Hematopoietic multipotent progenitor cell treated with erythropoietin and hydrocortisone succinate and interleukin-3 and kit ligand, for 6 days (in vitro differentiated cells): ENCODE results near the gene MYH8.

Source experiments
- DNase-seq: peaks from one replicate; pipeline ENCODE4 v3.0.0-alpha.2; 2015

Gene MYH8

DNA sequence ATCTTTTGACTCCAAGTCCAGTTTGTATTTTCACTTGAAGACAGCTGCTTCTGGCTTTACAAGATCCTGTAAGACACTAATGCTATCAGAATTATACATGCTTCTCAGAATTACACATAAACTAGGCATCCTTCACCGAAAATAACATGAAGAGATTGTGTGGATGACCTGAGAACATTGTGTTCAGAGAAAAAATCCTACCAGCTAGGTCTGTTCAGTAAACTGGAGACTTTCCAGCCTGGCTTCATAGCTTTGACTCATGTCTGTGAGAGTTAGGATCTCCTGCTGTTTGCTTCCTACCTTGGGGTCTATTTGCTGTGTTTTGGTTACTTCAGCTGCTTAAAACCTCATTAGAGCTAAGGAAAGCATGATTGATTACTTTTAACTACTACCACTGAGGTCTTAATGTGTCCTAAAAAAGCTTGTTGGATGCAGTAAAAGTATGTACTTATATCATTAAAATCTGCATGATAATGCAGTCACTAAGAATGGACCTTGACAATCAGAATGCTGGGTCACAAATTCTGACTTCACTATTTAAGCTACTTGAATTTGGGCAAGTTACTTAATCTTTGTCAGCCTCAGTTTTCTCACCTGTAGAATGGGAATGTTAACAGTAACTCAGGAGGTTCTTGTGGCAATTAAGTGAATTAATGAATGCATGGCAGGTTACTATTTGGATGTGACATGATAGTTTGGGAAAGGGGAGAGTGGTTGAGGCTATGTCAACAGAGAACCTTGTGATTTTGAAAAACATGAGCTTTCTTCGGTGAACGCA lies 40.9 kb downstream of the MYH8 start:
- no peak for DNase-seq

DNA sequence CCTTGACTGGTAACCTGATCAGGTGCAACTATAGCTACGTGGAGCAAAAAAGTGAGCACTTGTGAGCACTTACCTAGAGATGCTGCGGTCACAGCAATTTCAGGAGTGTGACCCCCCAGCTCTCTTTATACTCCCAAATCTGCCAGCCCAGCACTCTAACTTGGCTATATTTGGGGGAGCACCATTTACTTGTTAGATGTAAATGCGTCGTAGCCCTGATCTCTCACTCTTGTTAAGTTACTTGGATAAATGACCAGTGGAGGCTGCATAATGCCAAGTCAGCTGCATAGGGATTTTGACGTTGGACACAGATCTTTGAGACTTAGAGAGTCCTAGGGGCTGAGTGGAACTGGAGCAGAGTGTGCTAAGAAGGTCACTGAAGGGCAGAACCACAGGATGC lies 48.8 kb downstream of the MYH8 start, which contains the start of gene MYH13:
Gene MYH13, minus strand, starts transcription at position 101 of the 400 bp plus-strand sequence. CDS start 8,476 bp downstream, outside the sequence.
- DNase-seq: no peak

DNA sequence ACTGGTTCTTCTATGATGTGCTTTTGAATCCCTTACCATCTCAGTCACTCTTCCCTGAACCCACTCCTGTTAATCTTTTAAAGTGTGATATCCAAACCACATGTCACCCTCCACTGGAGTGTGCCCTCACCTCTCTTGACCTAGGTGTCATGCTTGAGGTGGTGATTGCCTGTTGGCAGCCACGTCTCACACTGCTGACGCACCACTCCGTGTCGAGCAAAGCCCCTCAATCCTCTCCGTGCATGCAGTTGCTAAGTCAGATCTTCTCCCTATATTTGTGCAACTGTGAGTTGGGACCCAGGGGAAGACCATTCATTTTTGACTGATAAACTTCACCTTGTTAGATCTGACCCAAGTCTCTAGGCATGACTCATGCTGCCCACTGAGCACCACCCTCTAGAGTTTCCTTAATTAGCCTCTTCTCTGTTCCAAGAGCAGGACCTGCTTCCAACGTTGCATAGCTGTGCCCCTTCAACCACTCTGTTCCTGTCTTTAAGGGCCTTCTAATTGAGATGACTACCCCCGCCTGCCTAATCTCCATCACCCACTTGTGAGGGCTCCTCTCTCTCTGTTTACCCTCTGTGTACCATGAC lies 51.6 kb downstream of the MYH8 start:
- no peak for DNase-seq

DNA sequence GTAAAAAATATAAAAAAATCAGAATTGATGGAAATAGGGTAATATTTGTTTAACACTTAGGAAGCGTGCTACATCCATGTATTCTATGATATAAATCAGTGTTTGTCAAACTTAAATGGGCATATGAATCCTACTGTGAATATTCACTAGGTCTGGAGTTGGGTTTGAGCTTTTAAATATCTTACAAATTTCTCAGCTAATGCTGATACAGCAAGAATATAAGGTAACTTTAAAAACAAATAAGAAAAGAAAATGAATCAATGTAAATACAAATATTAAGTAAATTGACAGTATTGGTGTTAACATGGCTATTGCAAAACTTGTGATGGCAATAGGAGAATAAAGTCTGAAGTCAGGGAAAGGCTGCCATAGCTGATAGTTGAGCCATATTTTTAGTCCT lies 52.5 kb downstream of the MYH8 start:
- no peak for DNase-seq

DNA sequence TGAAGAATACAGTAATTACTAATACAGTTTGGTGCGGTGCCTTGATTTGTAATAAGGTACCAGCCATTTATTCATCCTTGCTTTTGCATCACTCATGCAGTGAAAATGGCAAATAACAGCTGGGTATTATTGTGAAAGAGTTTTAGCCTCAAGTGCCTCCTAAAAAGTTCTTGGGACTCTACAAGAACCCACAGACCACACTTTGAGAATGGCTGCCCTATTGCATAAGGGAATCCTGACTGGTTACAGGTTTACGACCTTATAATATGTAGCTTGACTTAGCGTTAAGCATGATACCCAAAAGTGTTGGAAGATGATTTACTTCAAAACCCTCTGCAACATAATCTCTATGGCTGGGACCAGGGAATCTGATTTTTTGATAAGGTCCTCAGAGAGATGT lies 53.2 kb downstream of the MYH8 start:
- DNase-seq: no peak

DNA sequence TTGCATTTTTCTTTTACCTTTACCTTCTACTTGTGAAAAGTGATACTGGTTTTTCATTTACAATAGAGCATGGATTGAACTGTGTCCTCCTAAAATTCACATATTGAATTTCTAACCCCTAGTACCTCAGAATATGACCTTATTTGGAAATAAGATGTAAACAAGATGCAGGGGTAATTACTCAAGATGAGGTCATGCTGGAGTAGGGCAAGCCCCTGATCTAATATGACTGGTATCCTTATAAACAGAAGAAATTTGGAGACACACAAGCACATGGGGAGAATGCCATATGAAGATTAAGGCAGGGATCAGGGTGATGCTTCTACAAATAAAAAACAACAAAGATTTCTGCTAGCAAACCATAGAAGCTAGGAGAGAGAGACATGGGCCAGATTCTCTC lies 61.2 kb downstream of the MYH8 start:
- DNase-seq: no peak

DNA sequence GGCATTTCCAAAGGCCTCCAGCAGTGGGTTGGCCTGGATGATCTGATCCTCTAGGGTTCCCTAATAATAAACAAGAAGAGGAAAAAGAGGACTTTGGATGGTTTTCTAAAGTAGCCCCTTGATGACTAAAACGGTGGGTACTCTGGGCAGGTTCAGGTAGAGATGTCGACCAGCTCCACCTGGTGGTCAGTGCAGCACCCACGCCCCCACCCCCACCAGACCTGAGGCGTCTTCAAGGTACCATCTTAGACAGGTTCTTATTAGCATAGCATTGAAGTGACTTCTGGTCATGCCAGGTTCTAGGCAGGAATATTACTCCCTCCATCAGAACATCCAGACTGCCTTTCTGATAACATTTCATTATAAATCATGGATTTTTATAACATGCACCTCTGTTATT lies 64.0 kb downstream of the MYH8 start:
- DNase-seq: peak; percentile 34

DNA sequence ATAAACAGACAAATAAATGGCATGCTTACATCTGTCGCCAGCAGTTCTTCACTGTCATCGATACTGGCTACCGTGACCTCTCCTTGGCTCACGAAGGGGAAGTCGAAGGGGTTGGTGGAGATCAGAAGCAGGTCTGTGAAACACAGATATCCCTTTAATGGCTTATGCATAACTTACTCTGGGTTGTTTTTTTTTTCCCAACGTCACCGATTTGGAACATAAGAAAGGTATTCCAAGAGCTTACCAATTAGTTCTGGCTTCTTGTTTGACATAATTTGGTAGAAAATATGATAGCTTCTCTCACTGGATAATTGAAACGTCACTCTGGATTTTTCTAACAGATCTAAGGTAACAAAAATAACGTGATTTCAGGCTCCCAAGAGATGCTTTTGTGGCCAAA lies 67.1 kb downstream of the MYH8 start:
- no peak for DNase-seq

DNA sequence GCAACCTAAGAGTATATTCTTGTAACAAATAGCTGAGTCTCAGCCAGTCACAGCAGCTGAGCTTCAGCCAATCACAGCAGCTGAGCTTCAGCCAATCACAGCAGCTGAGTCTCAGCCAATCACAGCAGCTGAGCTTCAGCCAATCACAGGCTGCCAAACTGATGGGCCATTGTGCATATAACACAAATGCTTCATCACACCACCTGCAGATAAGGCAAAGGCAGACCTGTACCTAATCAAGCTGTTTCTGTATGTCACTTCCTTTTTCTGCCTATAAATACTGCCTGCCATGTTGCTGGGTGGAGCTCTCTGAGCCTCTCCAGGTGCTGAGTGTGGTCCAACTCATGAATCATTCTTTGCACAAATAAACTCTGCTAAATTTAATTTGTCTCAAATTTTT lies 68.9 kb downstream of the MYH8 start:
- DNase-seq: no peak

DNA sequence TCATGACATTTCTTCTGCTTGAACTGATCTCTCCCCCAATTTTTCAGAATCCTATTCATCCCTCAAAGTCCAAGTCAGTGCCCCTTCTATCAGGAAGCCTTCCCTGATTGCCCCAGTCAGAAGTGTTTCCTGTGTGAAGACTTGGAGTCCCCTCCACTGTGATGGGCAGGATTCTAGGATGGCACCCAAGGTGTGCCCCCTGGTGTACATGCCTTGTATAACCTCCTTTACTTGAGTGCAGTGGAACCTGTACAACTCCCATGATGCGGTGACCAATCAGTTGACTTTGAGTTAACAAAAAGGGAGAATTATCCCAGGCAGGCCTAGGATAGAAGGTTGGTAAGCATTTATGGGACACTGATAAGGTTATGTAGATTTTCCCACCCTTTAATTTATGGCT lies 72.3 kb downstream of the MYH8 start:
- DNase-seq: peak; percentile 53

DNA sequence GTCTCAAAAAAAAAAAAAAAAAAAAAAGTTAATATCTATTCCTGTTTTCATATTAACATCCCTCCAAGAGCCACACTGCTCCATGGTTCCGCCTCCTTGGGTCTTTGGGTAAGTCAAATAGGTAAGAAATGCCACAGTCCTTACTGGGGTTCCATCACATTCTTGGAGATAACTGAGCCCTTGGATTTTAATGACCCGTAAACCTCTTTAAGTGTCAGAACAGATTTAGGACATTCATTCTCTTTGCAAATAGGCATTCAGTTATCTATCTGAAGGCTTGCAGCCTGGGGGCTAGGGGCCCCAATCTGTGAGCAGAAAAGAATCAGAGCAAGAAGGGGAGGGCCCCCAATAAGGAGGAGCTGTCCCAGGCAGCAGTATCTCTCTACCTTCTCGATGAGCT lies 76.9 kb downstream of the MYH8 start:
- DNase-seq: no peak
